ENCODE measurements around the gene RPL29. TPM values are rescaled to one million over a fixed set of nuclear protein-coding genes. Genes with fewer than 3 reads are reported as not detected.

Gene RPL29
- total RNA-seq (2022; extraction: Qiagen RNA extraction), result 1,091 to 1,605 TPM (median 1,141 TPM) in 5 replicates

GRCh38 chr3:51995346-51996163 is at the start of gene RPL29:
Gene RPL29, minus strand, starts transcription at chr3:51995895. Its CDS starts 434 bp downstream, at chr3:51995461.

GRCh38 chr3:51982838-51983577 is 12.7 kb downstream of the RPL29 start, which contains the start of gene ACY1:
Gene ACY1, plus strand, starts transcription at chr3:51983535. Its CDS starts 530 bp downstream, at chr3:51984065.

GRCh38 chr3:51974963-51975851 is 20.5 kb downstream of the RPL29 start, which contains the start of gene ABHD14A:
Gene ABHD14A, plus strand, starts transcription at chr3:51975064. Its CDS starts 72 bp downstream, at chr3:51975136.

GRCh38 chr3:51967384-51968169 is 28.1 kb downstream of the RPL29 start, which contains the start of gene PCBP4:
Gene PCBP4, minus strand, starts transcription at chr3:51967454. Its CDS starts 6,214 bp downstream, at chr3:51961240.

GRCh38 chr3:51955175-51955892 is 40.4 kb downstream of the RPL29 start, which contains the start of gene GPR62:
Gene GPR62, plus strand, starts transcription at chr3:51955381. Its CDS starts 272 bp downstream, at chr3:51955653.

Other genes with a start within 250 kb of the RPL29 start
- not detected in 5 replicates for gene IQCF6, start 216.7 kb downstream of the RPL29 start, total RNA-seq (2022; extraction: Qiagen RNA extraction)
- not detected in 5 replicates for gene IQCF2, start 134.3 kb downstream of the RPL29 start, total RNA-seq (2022; extraction: Qiagen RNA extraction)
- not detected in 5 replicates for gene IQCF5, start 120.3 kb downstream of the RPL29 start, total RNA-seq (2022; extraction: Qiagen RNA extraction)
- not detected in 5 replicates for gene IQCF1, start 92.5 kb downstream of the RPL29 start, total RNA-seq (2022; extraction: Qiagen RNA extraction)
- 34.5 to 44.7 TPM (median 41.2 TPM) in 5 replicates for gene RRP9, start 54.0 kb downstream of the RPL29 start, total RNA-seq (2022; extraction: Qiagen RNA extraction)
- 7.5 to 10.6 TPM (median 8.7 TPM) in 5 replicates for gene PARP3, start 53.5 kb downstream of the RPL29 start, total RNA-seq (2022; extraction: Qiagen RNA extraction)
- gene GPR62, start 40.5 kb downstream of the RPL29 start, total RNA-seq (2022; extraction: Qiagen RNA extraction), result not detected in 5 replicates
- gene PCBP4, start 28.4 kb downstream of the RPL29 start, total RNA-seq (2022; extraction: Qiagen RNA extraction), result 9.7 to 15.1 TPM (median 13.9 TPM) in 5 replicates
- gene ABHD14B, start 21.8 kb downstream of the RPL29 start, total RNA-seq (2022; extraction: Qiagen RNA extraction), result 25.6 to 34.9 TPM (median 32.2 TPM) in 5 replicates
- 11.5 to 14.3 TPM (median 12.9 TPM) in 5 replicates for gene ABHD14A, start 20.8 kb downstream of the RPL29 start, total RNA-seq (2022; extraction: Qiagen RNA extraction)
- 21.5 to 29.0 TPM (median 24.9 TPM) in 5 replicates for gene ACY1, start 12.4 kb downstream of the RPL29 start, total RNA-seq (2022; extraction: Qiagen RNA extraction)
- gene DUSP7, start 60.7 kb upstream of the RPL29 start, total RNA-seq (2022; extraction: Qiagen RNA extraction), result 18.8 to 25.6 TPM (median 23.9 TPM) in 5 replicates
- 15.8 to 19.0 TPM (median 18.2 TPM) in 5 replicates for gene POC1A, start 158.5 kb upstream of the RPL29 start, total RNA-seq (2022; extraction: Qiagen RNA extraction)
- gene ALAS1, start 202.3 kb upstream of the RPL29 start, total RNA-seq (2022; extraction: Qiagen RNA extraction), result 42.1 to 49.2 TPM (median 46.6 TPM) in 5 replicates
- 0.02 to 0.12 TPM (median 0.07 TPM) in 3 of 5 replicates, not detected in the others for gene TLR9, start 229.8 kb upstream of the RPL29 start, total RNA-seq (2022; extraction: Qiagen RNA extraction)
- gene TWF2, start 243.3 kb upstream of the RPL29 start, total RNA-seq (2022; extraction: Qiagen RNA extraction), result 54.3 to 69.4 TPM (median 62.0 TPM) in 5 replicates
- gene PPM1M, start 249.9 kb upstream of the RPL29 start, total RNA-seq (2022; extraction: Qiagen RNA extraction), result 3.5 to 5.3 TPM (median 4.6 TPM) in 5 replicates